Activated T-cell treated with anti-CD3 and anti-CD28 coated beads, Interleukin-2, amount 50 U/mL, for 24 hours (primary cell): ENCODE data around the gene CCNH.

Source experiments
- DNase-seq: peaks from one replicate; pipeline ENCODE4 v3.0.0-alpha.2; 2020
- H3K27ac Mint-ChIP-seq: 2 replicates; pipeline ENCODE4 v1.8.0; 2020; ENCODE audit warnings: mild to moderate bottlenecking, mixed read lengths
- H3K27me3 Mint-ChIP-seq: 2 replicates; pipeline ENCODE4 v1.8.0; 2020; ENCODE audit warnings: mixed read lengths
- H3K36me3 Mint-ChIP-seq: 2 replicates; pipeline ENCODE4 v1.8.0; 2020; ENCODE audit warnings: low read depth, mixed read lengths
- H3K4me1 Mint-ChIP-seq: 2 replicates; pipeline ENCODE4 v1.8.0; 2020; ENCODE audit warnings: low read depth, mixed read lengths
- H3K4me3 Mint-ChIP-seq: 2 replicates; pipeline ENCODE4 v1.8.0; 2020; ENCODE audit warnings: mild to moderate bottlenecking, moderate library complexity, mixed read lengths
- H3K9me3 Mint-ChIP-seq: 2 replicates; pipeline ENCODE4 v1.8.0; 2020; ENCODE audit warnings: mixed read lengths

Gene CCNH

GRCh38 chr5:87361031-87361445 lies 51.7 kb downstream of the CCNH start:
- Mint-ChIP-seq H3K36me3 (peaks cover 81% of the 10 kb centered on the region), H3K9me3 (no peaks in the 10 kb centered on the region), H3K27me3 (no peaks in the 10 kb centered on the region), H3K4me3 (no peak overlapping the region), H3K4me1 (peaks cover 24% of the 10 kb centered on the region), H3K27ac (no peak overlapping the region)
- no peak for DNase-seq

DNA sequence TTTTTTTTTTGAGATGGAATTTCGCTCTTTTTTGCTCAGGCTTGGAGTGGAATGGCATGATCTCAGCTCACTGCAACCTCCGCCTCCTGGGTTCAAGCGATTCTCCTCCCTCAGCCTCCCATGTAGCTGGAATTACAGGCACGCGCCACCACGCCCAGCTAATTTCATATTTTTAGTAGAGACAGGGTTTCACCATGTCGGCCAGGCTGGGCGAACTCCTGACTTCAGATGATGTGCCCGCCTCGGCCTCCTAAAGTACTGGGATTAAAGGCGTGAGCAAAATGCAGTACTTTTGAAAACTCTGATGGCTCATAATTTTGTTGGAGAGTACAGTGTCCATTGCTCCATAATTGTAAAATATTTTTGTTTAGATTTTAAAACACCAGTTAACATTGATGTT lies 52.6 kb downstream of the CCNH start:
- Mint-ChIP-seq H3K27me3 (no peaks in the 10 kb centered on the region), H3K4me1 (peaks cover 24% of the 10 kb centered on the region), H3K27ac (no peak overlapping the region), H3K36me3 (peaks cover 82% of the 10 kb centered on the region), H3K9me3 (no peaks in the 10 kb centered on the region), H3K4me3 (no peak overlapping the region)
- no peak for DNase-seq

GRCh38 chr5:87359106-87359505 lies 53.6 kb downstream of the CCNH start:
- Mint-ChIP-seq H3K4me1 (peaks cover 24% of the 10 kb centered on the region), H3K27me3 (no peaks in the 10 kb centered on the region), H3K36me3 (peaks cover 80% of the 10 kb centered on the region), H3K4me3 (no peak overlapping the region), H3K9me3 (no peaks in the 10 kb centered on the region), H3K27ac (no peak overlapping the region)
- DNase-seq, result no peak

DNA sequence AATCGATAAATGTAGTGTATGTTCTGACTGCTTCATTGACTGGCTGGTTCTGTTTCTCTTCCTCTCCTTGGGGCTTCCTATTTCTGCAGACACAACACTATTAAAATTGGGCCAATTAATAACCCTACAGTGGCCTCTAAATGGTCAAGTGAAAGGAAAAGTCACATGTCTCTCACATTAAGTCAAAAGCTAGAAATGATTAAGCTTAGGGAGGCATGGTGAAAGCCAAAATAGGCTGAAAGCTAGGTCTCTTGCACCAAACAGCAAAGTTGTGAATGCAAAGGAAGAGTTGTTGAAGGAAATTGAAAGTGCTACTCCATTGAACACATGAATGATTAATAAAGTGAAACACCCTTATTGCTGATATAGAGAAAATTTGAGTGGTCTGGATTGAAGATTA lies 58.2 kb downstream of the CCNH start:
- Mint-ChIP-seq H3K9me3 (no peaks in the 10 kb centered on the region), H3K27ac (peak overlapping the region; percentile 51), H3K36me3 (peaks cover 75% of the 10 kb centered on the region), H3K4me1 (peaks cover 18% of the 10 kb centered on the region), H3K27me3 (no peaks in the 10 kb centered on the region), H3K4me3 (no peak overlapping the region)
- DNase-seq, result no peak

GRCh38 chr5:87347841-87348240 lies 64.9 kb downstream of the CCNH start:
- H3K4me1 Mint-ChIP-seq, result peaks cover 14% of the 10 kb centered on the region
- H3K4me3 Mint-ChIP-seq, result no peak overlapping the region
- H3K9me3 Mint-ChIP-seq, result peaks cover 7% of the 10 kb centered on the region
- peaks cover 66% of the 10 kb centered on the region for H3K36me3 Mint-ChIP-seq
- no peaks in the 10 kb centered on the region for H3K27me3 Mint-ChIP-seq
- no peak overlapping the region for H3K27ac Mint-ChIP-seq
- DNase-seq, result no peak

DNA sequence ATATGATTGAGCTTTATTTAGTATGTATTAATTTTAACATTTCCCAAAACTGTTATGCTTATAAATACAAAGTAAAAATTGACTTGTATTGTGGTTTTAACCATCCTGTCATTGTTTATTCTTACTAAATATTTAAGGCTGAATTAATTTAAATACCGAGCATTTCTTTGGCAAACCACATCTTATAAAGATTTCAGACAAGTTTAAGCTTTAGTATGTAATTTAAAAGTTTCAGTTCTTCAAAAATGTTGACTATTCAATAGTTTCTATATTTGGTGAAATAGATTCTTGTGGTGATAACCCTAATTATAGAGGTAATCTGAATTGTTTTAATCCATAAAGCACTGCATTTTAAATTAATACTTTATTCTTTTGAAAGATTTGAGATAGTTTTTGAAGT lies 65.5 kb downstream of the CCNH start:
- Mint-ChIP-seq H3K27ac (no peak overlapping the region), H3K9me3 (peaks cover 7% of the 10 kb centered on the region), H3K4me1 (peaks cover 14% of the 10 kb centered on the region), H3K27me3 (no peaks in the 10 kb centered on the region), H3K4me3 (no peak overlapping the region), H3K36me3 (peaks cover 68% of the 10 kb centered on the region)
- no peak for DNase-seq
